ENCODE data around the gene P2RY12. TPM values are rescaled to one million over a fixed set of nuclear protein-coding genes. Genes with fewer than 3 reads are reported as not detected.

P2RY12 gene
- total RNA-seq, 1 experiment from 2014 or later = not detected

DNA sequence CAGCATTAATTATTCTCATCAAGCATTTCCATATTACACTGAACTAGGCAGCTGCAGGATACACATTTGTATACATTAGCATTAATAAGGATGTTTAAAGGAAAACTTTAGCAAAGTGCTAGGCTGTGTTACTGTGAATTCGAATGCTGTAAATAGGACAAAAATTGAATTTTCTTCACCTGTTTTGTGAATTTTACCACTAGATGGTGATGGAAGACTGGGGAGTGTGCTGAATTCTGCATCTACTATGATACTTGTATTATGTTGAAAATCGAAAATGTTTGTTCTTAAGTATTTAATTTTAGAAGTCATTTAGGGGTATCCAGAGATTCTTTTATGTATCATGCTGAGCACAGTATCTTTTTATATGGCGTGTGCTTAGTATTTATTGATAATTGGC, 93.9 kb downstream of the P2RY12 start:
- Histone ChIP-seq H3K4me1 (ENCODE audit: insufficient read depth, low read length) (no peaks in the 10 kb centered on the region), H3K27me3 (ENCODE audit: low read length) (no peaks in the 10 kb centered on the region), H3K9ac (ENCODE audit: low read length) (no peak overlapping the region), H3K9me3 (ENCODE audit: low read length) (no peaks in the 10 kb centered on the region), H3K79me2 (ENCODE audit: low read length) (no peaks in the 10 kb centered on the region), H3K4me3 (ENCODE audit: low read length) (no peak overlapping the region), H3K9me2 (replicated peaks; ENCODE audit: low read length) (no peaks in the 10 kb centered on the region), H4K20me1 (ENCODE audit: low read length) (no peaks in the 10 kb centered on the region), H3F3A (ENCODE audit: low read length, unreplicated experiment) (no peaks in the 10 kb centered on the region), H3K4me2 (ENCODE audit: low read length) (no peak overlapping the region), H3K27ac (ENCODE audit: low read length) (no peak overlapping the region), H3K36me3 (ENCODE audit: low read depth, low read length) (peaks cover 9% of the 10 kb centered on the region; the same call in 1 of the 2 replicates), H2AFZ (ENCODE audit: low read length) (no peak overlapping the region)
- ChIA-PET CTCF (no interaction called here), POLR2A (ENCODE audit: unreplicated experiment) (no interaction called here)
- ATAC-seq = peak; percentile 71
- DNase-seq = peak; percentile 78
- no TSS peak for BruUV-seq (replicated peaks)
- intact Hi-C loops (cut with micrococcal nuclease) = loop anchor here (1.0 to 2.0 kb wide), 8 partner anchors 15 to 628 kb away; no protein-coding TSS in a partner anchor
- TF ChIP-seq, protein P1, sequence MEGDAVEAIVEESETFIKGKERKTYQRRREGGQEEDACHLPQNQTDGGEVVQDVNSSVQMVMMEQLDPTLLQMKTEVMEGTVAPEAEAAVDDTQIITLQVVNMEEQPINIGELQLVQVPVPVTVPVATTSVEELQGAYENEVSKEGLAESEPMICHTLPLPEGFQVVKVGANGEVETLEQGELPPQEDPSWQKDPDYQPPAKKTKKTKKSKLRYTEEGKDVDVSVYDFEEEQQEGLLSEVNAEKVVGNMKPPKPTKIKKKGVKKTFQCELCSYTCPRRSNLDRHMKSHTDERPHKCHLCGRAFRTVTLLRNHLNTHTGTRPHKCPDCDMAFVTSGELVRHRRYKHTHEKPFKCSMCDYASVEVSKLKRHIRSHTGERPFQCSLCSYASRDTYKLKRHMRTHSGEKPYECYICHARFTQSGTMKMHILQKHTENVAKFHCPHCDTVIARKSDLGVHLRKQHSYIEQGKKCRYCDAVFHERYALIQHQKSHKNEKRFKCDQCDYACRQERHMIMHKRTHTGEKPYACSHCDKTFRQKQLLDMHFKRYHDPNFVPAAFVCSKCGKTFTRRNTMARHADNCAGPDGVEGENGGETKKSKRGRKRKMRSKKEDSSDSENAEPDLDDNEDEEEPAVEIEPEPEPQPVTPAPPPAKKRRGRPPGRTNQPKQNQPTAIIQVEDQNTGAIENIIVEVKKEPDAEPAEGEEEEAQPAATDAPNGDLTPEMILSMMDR (conservative IDR thresholded peaks at IDR 0.05; ENCODE audit: low read depth, low read length) = peak; percentile 91
- TF ChIP-seq EZH2 (IDR thresholded peaks at IDR 0.05; ENCODE audit: low read length, unreplicated experiment) = no peak

DNA sequence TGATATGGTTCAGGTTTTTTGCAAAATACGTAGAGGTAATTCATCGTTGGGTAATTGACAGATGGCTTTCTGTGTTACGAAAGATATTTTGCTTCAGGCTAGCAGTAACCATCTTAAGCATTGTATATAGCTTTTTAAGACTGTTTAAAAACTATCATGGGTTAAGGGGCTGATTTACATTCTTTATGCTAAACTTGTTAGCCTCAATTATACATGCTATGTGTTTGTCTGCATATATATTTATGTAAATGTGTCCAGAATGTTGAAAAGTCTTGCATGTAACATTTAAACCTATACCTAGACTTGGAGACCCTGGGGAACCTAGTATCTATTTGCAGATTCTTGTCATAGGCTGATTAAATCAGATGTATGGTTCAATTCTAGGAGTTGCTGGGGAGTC, 95.1 kb downstream of the P2RY12 start:
- no peak overlapping the region for H3K4me2 ChIP-seq (ENCODE audit: low read length)
- H3K36me3 ChIP-seq (ENCODE audit: low read depth, low read length) = peaks cover under 1% of the 10 kb centered on the region; the same call in 1 of the 2 replicates
- BruUV-seq (replicated peaks) = no TSS peak
- H3K4me3 ChIP-seq (ENCODE audit: low read length) = no peak overlapping the region
- H3K9me2 ChIP-seq (replicated peaks; ENCODE audit: low read length) = no peaks in the 10 kb centered on the region
- H2AFZ ChIP-seq (ENCODE audit: low read length) = no peak overlapping the region
- H3K79me2 ChIP-seq (ENCODE audit: low read length) = no peaks in the 10 kb centered on the region
- no peaks in the 10 kb centered on the region for H3K9me3 ChIP-seq (ENCODE audit: low read length)
- DNase-seq (no peak), ATAC-seq (no peak)
- POLR2A ChIA-PET (ENCODE audit: unreplicated experiment) = interaction anchor here (0.6 kb wide), 1 partner anchor 138 kb away, joined by 4 read pairs; no protein-coding TSS in a partner anchor
- TF ChIP-seq, protein P1 (conservative IDR thresholded peaks at IDR 0.05; ENCODE audit: low read depth, low read length) = no peak
- TF ChIP-seq EZH2 (IDR thresholded peaks at IDR 0.05; ENCODE audit: low read length, unreplicated experiment) (no peak), EZH2phosphoT487 (IDR thresholded peaks at IDR 0.05; ENCODE audit: borderline replicate concordance, low read length) (no peak)
- H3K4me1 ChIP-seq (ENCODE audit: insufficient read depth, low read length) = peaks cover 3% of the 10 kb centered on the region
- H3K27ac ChIP-seq (ENCODE audit: low read length) = no peak overlapping the region
- H4K20me1 ChIP-seq (ENCODE audit: low read length) = no peaks in the 10 kb centered on the region
- CTCF ChIA-PET = no interaction called here
- H3F3A ChIP-seq (ENCODE audit: low read length, unreplicated experiment) = no peaks in the 10 kb centered on the region
- intact Hi-C loops (cut with micrococcal nuclease) = no loop called here
- H3K27me3 ChIP-seq (ENCODE audit: low read length) = no peaks in the 10 kb centered on the region
- H3K9ac ChIP-seq (ENCODE audit: low read length) = no peak overlapping the region

Other genes with a start within 250 kb of the P2RY12 start
- not detected in 2 replicates for gene GPR171, start 181.5 kb downstream of the P2RY12 start, total RNA-seq (2014; rRNA removed)
- not detected in 2 replicates for gene P2RY14, start 106.2 kb downstream of the P2RY12 start, total RNA-seq (2014; rRNA removed)
- gene GPR87, start 67.9 kb downstream of the P2RY12 start, total RNA-seq (2014; rRNA removed) = 13.3 and 14.5 TPM in 2 replicates
- gene P2RY13, start 55.2 kb downstream of the P2RY12 start, total RNA-seq (2014; rRNA removed) = not detected in 2 replicates
- 0.12 and 0.66 TPM in 2 replicates for gene IGSF10, start 76.3 kb upstream of the P2RY12 start, total RNA-seq (2014; rRNA removed)